Choroid plexus epithelial cell (primary cell): ENCODE data around the gene KCNMA1.
A peak's percentile ranks its signal among the peaks of the same experiment; 100 is the strongest.

ENCODE experiments used
- DNase-seq: peaks from one replicate; pipeline ENCODE4 v3.0.0-alpha.2; 2010; ENCODE audit warnings: low read depth
- H3K4me3 ChIP-seq: 2 replicates; pipeline ENCODE4 v1.5.1; 2011; ENCODE audit warnings: low read depth, mild to moderate bottlenecking, control low read depth, low read length, moderate library complexity
- TF ChIP-seq, protein P1 (sequence below): conservative IDR thresholded peaks from 2 replicates; pipeline ENCODE4 v1.5.1; 2011; ENCODE audit warnings: low read depth, mild to moderate bottlenecking, control low read depth, inconsistent platforms, low read length, moderate library complexity

The KCNMA1 gene

DNA sequence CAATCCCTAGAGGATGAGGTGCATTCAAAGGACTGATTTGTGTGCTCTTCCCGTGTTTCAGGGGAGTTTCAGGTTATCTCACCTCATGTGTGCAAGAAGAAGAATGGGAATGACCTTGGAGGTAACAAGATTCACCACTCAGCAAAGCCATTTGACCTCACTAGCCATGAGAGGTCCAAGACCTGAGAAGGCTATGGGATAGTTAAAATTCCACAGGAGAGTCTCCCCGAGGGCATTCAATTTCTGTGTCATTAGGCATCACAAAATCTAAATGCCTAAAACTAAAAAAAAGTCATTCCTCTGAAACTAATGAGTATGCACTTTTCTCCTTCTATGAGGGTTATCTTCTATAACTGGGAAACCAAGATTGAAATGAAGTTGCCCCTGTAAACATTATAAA lies 433.4 kb downstream of the KCNMA1 start:
- no peak for DNase-seq
- TF ChIP-seq, protein P1, sequence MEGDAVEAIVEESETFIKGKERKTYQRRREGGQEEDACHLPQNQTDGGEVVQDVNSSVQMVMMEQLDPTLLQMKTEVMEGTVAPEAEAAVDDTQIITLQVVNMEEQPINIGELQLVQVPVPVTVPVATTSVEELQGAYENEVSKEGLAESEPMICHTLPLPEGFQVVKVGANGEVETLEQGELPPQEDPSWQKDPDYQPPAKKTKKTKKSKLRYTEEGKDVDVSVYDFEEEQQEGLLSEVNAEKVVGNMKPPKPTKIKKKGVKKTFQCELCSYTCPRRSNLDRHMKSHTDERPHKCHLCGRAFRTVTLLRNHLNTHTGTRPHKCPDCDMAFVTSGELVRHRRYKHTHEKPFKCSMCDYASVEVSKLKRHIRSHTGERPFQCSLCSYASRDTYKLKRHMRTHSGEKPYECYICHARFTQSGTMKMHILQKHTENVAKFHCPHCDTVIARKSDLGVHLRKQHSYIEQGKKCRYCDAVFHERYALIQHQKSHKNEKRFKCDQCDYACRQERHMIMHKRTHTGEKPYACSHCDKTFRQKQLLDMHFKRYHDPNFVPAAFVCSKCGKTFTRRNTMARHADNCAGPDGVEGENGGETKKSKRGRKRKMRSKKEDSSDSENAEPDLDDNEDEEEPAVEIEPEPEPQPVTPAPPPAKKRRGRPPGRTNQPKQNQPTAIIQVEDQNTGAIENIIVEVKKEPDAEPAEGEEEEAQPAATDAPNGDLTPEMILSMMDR, result no peak
- H3K4me3 ChIP-seq, result no peak overlapping the region

DNA sequence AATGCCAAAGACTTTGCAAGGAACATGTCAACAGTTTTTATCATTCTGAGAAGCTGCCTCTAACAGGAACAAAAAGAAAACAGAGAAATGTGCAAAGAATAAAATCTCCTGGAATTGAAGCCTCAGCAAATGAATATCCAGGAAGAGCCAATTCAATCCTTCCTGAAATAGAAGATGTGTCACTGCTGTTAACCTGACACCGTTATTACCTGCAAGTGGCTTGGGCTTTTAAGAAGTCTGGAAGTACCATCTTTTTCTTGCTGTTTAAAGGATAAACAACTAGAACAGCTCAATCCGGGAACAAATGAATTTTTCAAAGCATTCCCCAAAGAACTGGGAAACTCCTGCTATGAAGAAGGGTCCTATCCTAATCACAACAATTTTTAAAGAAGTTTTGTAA lies 434.8 kb downstream of the KCNMA1 start:
- TF ChIP-seq, protein P1, result no peak
- no peak for DNase-seq
- no peak overlapping the region for H3K4me3 ChIP-seq

DNA sequence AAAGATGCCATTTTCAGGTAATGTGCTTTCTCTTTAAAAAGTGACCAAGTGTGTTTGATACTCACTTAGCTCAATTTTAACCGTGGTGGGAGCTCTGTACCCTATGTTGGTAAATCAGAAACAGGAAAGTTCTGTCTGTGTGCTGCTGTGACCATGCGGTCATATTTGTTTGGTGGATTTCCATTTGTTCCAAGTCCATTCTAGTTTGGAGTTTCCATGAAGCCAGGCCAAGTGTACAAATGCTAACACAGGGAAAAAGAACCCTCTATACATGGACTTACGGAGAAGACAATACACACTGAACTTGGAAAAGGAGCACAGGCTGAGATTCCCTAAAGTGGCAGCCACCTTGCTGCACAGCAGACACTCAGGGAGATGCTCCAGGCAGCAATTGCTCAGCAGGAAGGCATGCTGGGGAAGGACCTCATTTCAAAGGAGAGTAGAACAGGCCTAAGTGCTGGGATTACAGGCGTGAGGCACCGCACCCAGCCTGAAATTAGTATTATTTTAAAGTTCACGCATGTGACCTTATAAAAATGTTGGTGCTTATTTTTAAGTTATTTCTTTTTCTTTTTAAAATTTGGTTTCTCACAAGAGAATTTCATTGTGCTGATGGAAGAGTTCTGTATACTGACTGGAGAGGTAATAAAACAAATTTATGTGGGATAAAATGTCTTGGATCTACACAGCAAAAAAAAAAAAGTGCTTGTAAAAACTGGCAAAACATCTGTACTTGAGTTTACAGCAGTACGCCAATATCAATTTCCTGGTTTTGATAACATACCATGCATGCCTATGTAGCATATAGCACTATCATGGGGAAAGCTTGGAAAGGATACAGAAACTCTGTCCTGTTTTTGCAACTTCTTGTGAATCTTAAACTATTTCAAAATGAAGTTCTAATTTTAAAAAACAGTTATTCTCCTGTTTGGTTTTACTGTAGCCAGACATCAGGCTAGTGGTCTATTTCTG lies 436.2 kb downstream of the KCNMA1 start:
- TF ChIP-seq, protein P1, result no peak
- DNase-seq, result peak; percentile 35
- no peak overlapping the region for H3K4me3 ChIP-seq

DNA sequence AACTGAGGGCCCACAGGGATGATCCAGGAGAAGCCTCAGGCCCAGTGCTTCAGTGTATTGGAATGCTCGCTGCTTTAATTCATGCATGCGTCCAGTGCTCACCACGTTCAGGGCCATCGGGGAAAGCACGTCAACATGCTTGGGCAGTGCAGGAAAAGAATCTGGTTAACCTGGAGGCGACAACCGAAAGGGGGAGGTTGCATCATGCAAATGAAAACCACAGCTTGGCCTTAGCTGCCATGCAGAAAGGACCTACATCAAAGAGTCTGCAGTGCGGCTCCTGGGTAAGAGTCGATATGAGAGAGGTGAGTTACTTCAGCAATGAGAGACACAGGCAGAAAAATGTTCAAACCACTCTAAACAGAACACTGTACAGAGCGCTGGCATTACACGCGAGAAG lies 440.1 kb downstream of the KCNMA1 start:
- TF ChIP-seq, protein P1, result no peak
- no peak for DNase-seq
- H3K4me3 ChIP-seq, result no peak overlapping the region

DNA sequence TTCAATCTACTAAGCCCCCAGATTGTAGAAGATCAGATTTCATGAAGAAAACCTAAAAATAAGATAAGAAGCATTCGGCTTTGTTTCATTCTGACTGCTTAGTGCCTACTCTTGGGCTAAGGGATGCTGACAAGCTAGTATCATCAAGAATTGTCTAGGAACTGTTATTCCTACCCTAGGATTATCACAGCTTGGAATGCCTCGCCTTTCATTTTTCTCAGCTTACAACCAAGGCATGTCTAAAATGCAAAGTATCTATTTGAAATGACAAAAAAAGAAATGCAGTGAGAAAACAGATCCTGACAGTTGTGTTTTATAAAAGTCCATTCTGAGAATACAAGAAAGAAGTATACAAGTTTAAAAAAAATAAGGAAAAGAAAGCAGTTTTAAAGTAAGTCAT lies 441.0 kb downstream of the KCNMA1 start:
- DNase-seq, result no peak
- TF ChIP-seq, protein P1, result no peak
- no peak overlapping the region for H3K4me3 ChIP-seq

DNA sequence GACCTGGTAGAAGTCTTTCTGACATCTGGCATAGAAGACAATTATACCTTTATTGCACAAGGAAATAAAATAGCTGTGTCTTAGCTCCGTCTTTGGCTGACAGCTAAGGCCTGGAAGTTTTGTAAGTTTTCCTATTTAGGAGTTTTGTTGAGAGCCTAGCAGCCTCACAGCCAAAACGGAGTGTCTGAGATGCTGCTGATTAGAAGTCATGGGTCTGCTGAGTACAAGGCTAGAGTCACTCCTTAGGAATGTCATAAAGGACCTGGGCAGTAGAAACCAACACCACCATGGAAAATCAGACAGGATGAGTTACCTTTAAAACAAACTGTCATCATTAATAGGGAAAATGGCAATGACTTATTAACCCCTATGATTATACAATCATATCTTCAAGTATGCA lies 442.5 kb downstream of the KCNMA1 start:
- peak; percentile 89 for DNase-seq
- TF ChIP-seq, protein P1, result no peak
- no peak overlapping the region for H3K4me3 ChIP-seq

DNA sequence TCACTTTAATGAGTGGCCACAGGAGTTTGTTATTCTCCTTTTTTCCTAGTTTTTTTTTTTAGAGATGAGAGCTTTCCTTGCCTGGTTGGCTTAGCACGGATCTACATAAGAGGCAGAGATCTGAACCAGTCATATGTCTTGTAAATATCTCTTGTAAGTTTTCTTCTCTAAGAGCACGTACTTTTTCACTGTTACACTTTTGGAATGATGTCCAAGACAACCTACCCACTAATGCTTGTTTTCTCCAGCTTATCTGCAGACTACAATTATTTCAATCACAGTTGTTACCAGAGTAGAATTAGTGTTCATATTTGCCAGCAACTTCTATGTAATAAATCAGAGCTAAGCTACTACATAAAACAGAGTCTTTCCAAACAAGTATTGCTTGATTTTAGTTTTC lies 444.6 kb downstream of the KCNMA1 start:
- H3K4me3 ChIP-seq, result no peak overlapping the region
- no peak for DNase-seq
- TF ChIP-seq, protein P1, result no peak
